ENCODE results near the gene QSER1. TPM values are rescaled to one million over a fixed set of nuclear protein-coding genes. Genes with fewer than 3 reads are reported as not detected.

The QSER1 gene
- total RNA-seq, 2 donors from 2014 or later = 27.7 to 36.1 TPM

- DNase-seq = peak in 1 of 4 donors; percentile 31
- H3K4me3 ChIP-seq = no peak overlapping the region
- intact Hi-C loops (cut with DNase I) = no loop called here
- ATAC-seq = no peak
- H3K36me3 ChIP-seq (replicated peaks in 1 of 2; ENCODE audit: insufficient read depth in 1 of 2, low read depth in 2 of 2) = no peaks in the 10 kb centered on the region
- H3K9me3 ChIP-seq = no peaks in the 10 kb centered on the region
- no peaks in the 10 kb centered on the region for H3K4me1 ChIP-seq
- WGBS, 2 donors = 48 to 54% methylated on average over 2 of the region's 2 CpGs
- no peaks in the 10 kb centered on the region for H3K27me3 ChIP-seq
- TF ChIP-seq CTCF (IDR thresholded peaks at IDR 0.05) (peak in 2 of 7 experiments; percentile 8 to 22), POLR2A (IDR thresholded peaks at IDR 0.05) (no peak)
- H3K27ac ChIP-seq = no peak overlapping the region
Observed at GRCh38 chr11:32870676-32871075, 21.9 kb upstream of the QSER1 start.

- ATAC-seq (no peak), DNase-seq (no peak)
- H3K4me1 ChIP-seq = no peaks in the 10 kb centered on the region
- no peak overlapping the region for H3K4me3 ChIP-seq
- no peaks in the 10 kb centered on the region for H3K36me3 ChIP-seq (replicated peaks in 1 of 2; ENCODE audit: insufficient read depth in 1 of 2, low read depth in 2 of 2)
- no peaks in the 10 kb centered on the region for H3K9me3 ChIP-seq
- no peaks in the 10 kb centered on the region for H3K27me3 ChIP-seq
- no peak overlapping the region for H3K27ac ChIP-seq
- intact Hi-C loops (cut with DNase I) = no loop called here
- no peak for TF ChIP-seq POLR2A (IDR thresholded peaks at IDR 0.05)
- no peak for TF ChIP-seq CTCF (IDR thresholded peaks at IDR 0.05)
Observed at GRCh38 chr11:32874132-32874531, 18.5 kb upstream of the QSER1 start.

- no peak overlapping the region for H3K4me3 ChIP-seq
- DNase-seq = no peak
- no peak overlapping the region for H3K27ac ChIP-seq
- WGBS, 2 donors = 52 to 64% methylated on average over 4 of the region's 4 CpGs
- ATAC-seq = no peak
- no peaks in the 10 kb centered on the region for H3K9me3 ChIP-seq
- TF ChIP-seq CTCF (IDR thresholded peaks at IDR 0.05) = no peak
- no peak for TF ChIP-seq POLR2A (IDR thresholded peaks at IDR 0.05)
- H3K4me1 ChIP-seq = no peaks in the 10 kb centered on the region
- H3K36me3 ChIP-seq (replicated peaks in 1 of 2; ENCODE audit: insufficient read depth in 1 of 2, low read depth in 2 of 2) = no peaks in the 10 kb centered on the region
- intact Hi-C loops (cut with DNase I) = no loop called here
- H3K27me3 ChIP-seq = no peaks in the 10 kb centered on the region
Observed at GRCh38 chr11:32881286-32881685, 11.3 kb upstream of the QSER1 start.

- 53 to 55% methylated on average over 3 of the region's 3 CpGs for WGBS, 2 donors
- ATAC-seq = no peak
- no peak overlapping the region for H3K27ac ChIP-seq
Observed at GRCh38 chr11:32883421-32883820, 9.2 kb upstream of the QSER1 start.

More at GRCh38 chr11:32883421-32883820, 9.2 kb upstream of the QSER1 start:
- Histone ChIP-seq H3K27me3 (no peaks in the 10 kb centered on the region), H3K4me1 (no peaks in the 10 kb centered on the region), H3K4me3 (no peak overlapping the region), H3K36me3 (replicated peaks in 1 of 2; ENCODE audit: insufficient read depth in 1 of 2, low read depth in 2 of 2) (no peaks in the 10 kb centered on the region), H3K9me3 (no peaks in the 10 kb centered on the region)
- TF ChIP-seq POLR2A (IDR thresholded peaks at IDR 0.05) = no peak
- no peak for TF ChIP-seq CTCF (IDR thresholded peaks at IDR 0.05)
- intact Hi-C loops (cut with DNase I) = no loop called here
- no peak for DNase-seq

Data from body of pancreas (tissue), 4 donors.